Neural crest cell (in vitro differentiated cells): ENCODE data around the gene PADI3. TPM values are rescaled to one million over a fixed set of nuclear protein-coding genes. Genes with fewer than 3 reads are reported as not detected.
"Not testable (repeated sequence)": the region's sequence is repeated elsewhere in the genome, so short reads cannot be mapped to it uniquely, and the experiment has no call there.

Source experiments
- DNase-seq: peaks from one replicate; pipeline ENCODE4 v3.0.0; 2021; ENCODE audit warnings: low read depth, mixed read lengths, low spot score
- H3K27ac Mint-ChIP-seq: one replicate; pipeline ENCODE4 v1.8.0; 2021; ENCODE audit warnings: mild to moderate bottlenecking, mixed read lengths; ENCODE audit not compliant: unreplicated experiment
- H3K27me3 Mint-ChIP-seq: 2 replicates; pipeline ENCODE4 v1.8.0; 2021; ENCODE audit warnings: low read depth, mild to moderate bottlenecking, mixed read lengths
- H3K36me3 Mint-ChIP-seq: 2 replicates; pipeline ENCODE4 v1.8.0; 2021; ENCODE audit warnings: low read depth, mild to moderate bottlenecking, mixed read lengths
- H3K4me1 Mint-ChIP-seq: 2 replicates; pipeline ENCODE4 v1.8.0; 2021; ENCODE audit warnings: mixed read lengths
- H3K4me3 Mint-ChIP-seq: one replicate; pipeline ENCODE4 v1.8.0; 2021; ENCODE audit warnings: mild to moderate bottlenecking, mixed read lengths
- H3K9me3 Mint-ChIP-seq: 2 replicates; pipeline ENCODE4 v1.8.0; 2021; ENCODE audit warnings: mixed read lengths
- total RNA-seq: library from RNA; stranded (reverse); gene quantifications from 2 replicates; pipeline ENCODE4 v1.2.1, GENCODE V29; 2021
- TF ChIP-seq, protein P1 (sequence below): fragments of 200-600 bp; sonication (generic); conservative IDR thresholded peaks from 2 replicates; pipeline ENCODE4 v1.5.0; 2021; ENCODE audit warnings: antibody characterized with exemption, mild to moderate bottlenecking

Gene PADI3
- total RNA-seq, 1 donor from 2014 or later, result not detected

DNA sequence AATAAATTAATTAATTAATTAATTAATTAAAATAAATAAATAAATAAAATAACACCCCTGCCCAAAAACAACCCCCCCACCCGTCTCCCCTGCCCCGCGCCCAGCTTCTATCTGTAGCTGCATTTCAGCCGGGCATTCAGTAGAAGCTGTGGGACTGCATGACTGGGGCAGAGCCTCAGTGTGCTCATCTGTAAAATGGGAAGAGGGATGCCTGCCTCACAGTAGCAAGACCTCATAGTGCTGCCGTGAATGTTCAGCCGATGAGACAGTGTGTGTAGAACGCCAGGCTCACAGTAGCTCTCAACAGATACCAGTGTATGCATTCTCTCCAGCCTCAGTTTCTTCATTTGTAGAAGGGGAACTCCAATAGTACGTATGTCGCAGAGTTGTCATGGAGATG is 67.8 kb downstream of the PADI3 start:
- TF ChIP-seq, protein P1, sequence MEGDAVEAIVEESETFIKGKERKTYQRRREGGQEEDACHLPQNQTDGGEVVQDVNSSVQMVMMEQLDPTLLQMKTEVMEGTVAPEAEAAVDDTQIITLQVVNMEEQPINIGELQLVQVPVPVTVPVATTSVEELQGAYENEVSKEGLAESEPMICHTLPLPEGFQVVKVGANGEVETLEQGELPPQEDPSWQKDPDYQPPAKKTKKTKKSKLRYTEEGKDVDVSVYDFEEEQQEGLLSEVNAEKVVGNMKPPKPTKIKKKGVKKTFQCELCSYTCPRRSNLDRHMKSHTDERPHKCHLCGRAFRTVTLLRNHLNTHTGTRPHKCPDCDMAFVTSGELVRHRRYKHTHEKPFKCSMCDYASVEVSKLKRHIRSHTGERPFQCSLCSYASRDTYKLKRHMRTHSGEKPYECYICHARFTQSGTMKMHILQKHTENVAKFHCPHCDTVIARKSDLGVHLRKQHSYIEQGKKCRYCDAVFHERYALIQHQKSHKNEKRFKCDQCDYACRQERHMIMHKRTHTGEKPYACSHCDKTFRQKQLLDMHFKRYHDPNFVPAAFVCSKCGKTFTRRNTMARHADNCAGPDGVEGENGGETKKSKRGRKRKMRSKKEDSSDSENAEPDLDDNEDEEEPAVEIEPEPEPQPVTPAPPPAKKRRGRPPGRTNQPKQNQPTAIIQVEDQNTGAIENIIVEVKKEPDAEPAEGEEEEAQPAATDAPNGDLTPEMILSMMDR, result no peak
- Mint-ChIP-seq H3K27ac (no peak overlapping the region), H3K4me3 (no peak overlapping the region), H3K36me3 (no peaks in the 10 kb centered on the region), H3K9me3 (no peaks in the 10 kb centered on the region), H3K4me1 (no peaks in the 10 kb centered on the region), H3K27me3 (peaks cover 33% of the 10 kb centered on the region)
- DNase-seq, result no peak

DNA sequence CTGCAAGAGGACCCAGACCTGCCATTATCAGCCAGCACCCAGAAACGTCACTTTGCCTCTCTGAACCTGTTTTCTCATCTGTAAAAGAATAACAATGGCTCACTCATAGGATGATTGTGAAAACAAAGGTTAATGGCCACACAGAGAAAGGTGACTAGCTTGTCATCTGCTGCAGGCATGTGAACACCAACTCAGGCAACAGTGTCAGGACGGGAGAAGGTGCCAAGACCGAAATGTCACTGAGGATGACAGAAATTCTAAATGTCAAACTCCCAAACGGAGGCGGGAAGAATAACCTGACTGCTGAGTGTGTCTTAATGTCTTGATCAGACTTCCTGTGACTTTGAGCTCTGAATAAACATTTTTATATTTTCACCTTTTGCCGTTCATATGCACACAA is 69.4 kb downstream of the PADI3 start:
- Mint-ChIP-seq H3K4me3 (no peak overlapping the region), H3K4me1 (no peaks in the 10 kb centered on the region), H3K27ac (no peak overlapping the region), H3K9me3 (no peaks in the 10 kb centered on the region), H3K36me3 (no peaks in the 10 kb centered on the region), H3K27me3 (peaks cover 35% of the 10 kb centered on the region)
- TF ChIP-seq, protein P1, result no peak
- DNase-seq, result no peak

DNA sequence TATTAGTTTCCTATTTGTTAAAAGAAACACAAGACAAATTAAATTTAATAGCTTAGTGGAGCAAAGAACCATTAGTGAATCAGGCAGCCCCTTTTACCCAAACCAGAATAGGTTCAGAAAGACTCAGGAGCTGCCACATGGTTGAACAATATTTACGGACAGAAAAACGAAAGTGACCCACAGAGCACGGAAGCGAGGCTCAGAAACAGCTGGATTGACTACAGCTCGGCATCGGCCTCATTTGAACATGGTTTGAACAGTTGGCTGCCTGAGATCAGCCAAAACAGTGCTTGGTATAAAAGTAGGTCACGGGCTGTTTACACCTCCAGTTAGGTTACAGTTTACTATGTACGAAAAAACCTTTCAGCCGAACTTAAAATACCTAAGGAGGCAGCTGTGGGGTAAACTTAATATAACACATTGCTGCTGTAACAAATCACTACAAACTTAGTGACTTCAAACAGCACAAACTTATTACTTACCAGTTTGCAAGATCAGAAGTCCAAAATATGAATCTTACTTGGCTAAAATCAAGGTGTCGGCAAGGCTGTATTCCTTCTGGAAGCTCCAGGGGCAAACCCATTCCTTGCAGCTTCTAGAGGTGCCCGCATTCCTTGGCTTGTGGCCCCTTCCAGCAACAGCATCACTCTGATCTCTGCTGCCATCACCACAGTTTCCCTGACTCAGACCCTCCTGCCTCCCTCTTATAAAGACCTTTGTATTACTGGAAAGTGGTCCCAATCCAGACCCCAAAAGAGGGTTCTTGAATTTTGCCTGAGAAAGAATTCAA is 70.9 kb downstream of the PADI3 start:
- no peaks in the 10 kb centered on the region for H3K4me1 Mint-ChIP-seq
- H3K4me3 Mint-ChIP-seq, result no peak overlapping the region
- TF ChIP-seq, protein P1, result no peak
- DNase-seq, result no peak
- H3K27ac Mint-ChIP-seq, result no peak overlapping the region
- H3K9me3 Mint-ChIP-seq, result no peaks in the 10 kb centered on the region
- no peaks in the 10 kb centered on the region for H3K36me3 Mint-ChIP-seq
- H3K27me3 Mint-ChIP-seq, result peaks cover 29% of the 10 kb centered on the region

DNA sequence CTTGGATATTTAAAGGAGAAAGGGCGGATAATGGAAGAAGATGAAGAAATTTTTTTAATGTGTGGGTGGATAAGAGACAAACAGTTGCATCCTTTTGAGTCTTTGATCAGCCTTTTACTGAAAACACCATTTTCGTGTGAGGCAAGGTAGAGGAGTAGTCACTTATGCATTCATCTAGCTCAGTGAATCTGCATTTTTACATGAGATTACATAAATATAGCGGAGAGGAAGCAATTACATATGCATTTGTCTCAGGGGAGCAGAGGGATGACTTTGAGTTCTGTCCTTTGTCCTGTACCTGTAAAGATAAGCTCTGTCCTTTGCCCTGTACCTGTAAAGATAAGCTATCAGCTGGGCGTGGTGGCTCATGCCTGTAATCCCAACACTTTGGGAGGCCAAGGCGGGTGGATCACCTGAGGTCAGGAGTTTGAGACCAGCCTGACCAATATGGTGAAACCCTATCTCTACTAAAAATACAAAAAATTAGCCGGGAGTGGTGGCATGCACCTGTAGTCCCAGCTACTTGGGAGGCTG is 73.0 kb downstream of the PADI3 start:
- not testable (repeated sequence) for H3K27ac Mint-ChIP-seq, H3K9me3 Mint-ChIP-seq, DNase-seq, H3K4me3 Mint-ChIP-seq, H3K4me1 Mint-ChIP-seq, H3K36me3 Mint-ChIP-seq
- H3K27me3 Mint-ChIP-seq, result peaks cover 24% of the 10 kb centered on the region

DNA sequence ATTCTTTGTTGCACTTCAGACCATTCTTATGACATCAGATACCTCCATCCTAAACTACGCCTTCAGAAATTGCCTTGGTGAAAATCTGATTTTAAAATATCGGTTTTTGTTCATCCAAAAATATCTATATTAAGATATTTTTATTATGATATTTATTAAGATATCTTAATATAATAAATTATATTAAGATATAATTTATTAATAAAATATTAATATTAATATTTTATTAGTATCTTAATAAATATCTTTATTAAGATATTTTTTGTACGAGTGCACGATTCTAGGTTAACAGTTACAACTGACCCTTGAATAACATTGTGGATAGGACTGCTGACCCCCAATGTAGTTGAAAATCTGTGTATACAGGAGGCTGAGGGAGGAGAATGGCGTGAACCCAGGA is 80.0 kb downstream of the PADI3 start:
- Mint-ChIP-seq H3K36me3 (no peaks in the 10 kb centered on the region), H3K4me1 (no peaks in the 10 kb centered on the region), H3K9me3 (peaks cover 5% of the 10 kb centered on the region), H3K4me3 (no peak overlapping the region), H3K27me3 (peaks cover 19% of the 10 kb centered on the region), H3K27ac (no peak overlapping the region)
- TF ChIP-seq, protein P1, result no peak
- no peak for DNase-seq

DNA sequence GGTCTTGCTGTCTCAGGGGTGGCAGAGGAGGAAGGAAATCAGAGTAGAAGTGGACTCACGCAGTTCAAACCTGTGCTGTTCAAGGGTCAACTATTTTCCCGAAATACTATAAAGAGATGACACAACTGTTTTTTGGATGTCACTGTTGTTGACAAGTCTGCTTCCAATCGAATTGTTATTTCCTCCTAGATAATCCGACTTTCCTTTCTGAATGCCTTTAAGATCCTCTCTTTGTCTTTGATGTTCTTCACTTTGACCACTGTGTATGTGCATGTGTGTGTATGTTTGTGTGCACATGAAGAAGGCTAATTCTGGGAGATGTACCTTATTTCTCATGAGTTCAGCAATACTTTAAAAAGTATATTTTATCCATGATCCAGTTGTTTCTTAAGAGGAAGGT is 80.7 kb downstream of the PADI3 start:
- TF ChIP-seq, protein P1, result no peak
- Mint-ChIP-seq H3K4me3 (no peak overlapping the region), H3K4me1 (no peaks in the 10 kb centered on the region), H3K27me3 (peaks cover 18% of the 10 kb centered on the region), H3K9me3 (peaks cover 5% of the 10 kb centered on the region), H3K27ac (no peak overlapping the region), H3K36me3 (no peaks in the 10 kb centered on the region)
- no peak for DNase-seq
